Naive thymus-derived CD4-positive, alpha-beta T cell (primary cell): ENCODE measurements around the gene ZIC5. TPM values are rescaled to one million over a fixed set of nuclear protein-coding genes. Genes with fewer than 3 reads are reported as not detected.

Experiments used
- ATAC-seq: fragments of 150-1000 bp; cut with Tn5 transposase; 2 replicates; pipeline ENCODE4 v1.10.0; 2021; ENCODE audit warnings: mild to moderate bottlenecking, moderate library complexity
- CTCF ChIA-PET: fragments of 350-600 bp; sonication (Branson Sonifier 250); formaldehyde crosslinking; loops from one replicate; lab custom pipeline; 2021; ENCODE audit warnings: antibody characterized with exemption; lab: Charles Lee
- POLR2A ChIA-PET: fragments of 350-600 bp; sonication (Branson Sonifier 250); formaldehyde crosslinking; loops from one replicate; lab custom pipeline; 2021; ENCODE audit warnings: antibody characterized with exemption, inconsistent platforms; lab: Charles Lee
- DNase-seq, 9 donors: peaks; one replicate each; pipeline versions ENCODE4 v3.0.0 to v3.0.0-alpha.2; 2020 to 2022; ENCODE audit warnings: mixed read lengths in 1 of 9
- H3K27ac ChIP-seq: one replicate; pipeline ENCODE4 v1.7.0; 2013; ENCODE audit warnings: mild to moderate bottlenecking, low read depth, low read length, moderate library complexity
- H3K27me3 ChIP-seq, 2 donors: one replicate each; pipeline ENCODE4 v1.7.0; 2013; ENCODE audit warnings: low read length in 2 of 2, mild to moderate bottlenecking in 2 of 2, moderate library complexity in 2 of 2; ENCODE audit not compliant: control insufficient read depth in 2 of 2, insufficient read depth in 2 of 2
- H3K36me3 ChIP-seq, 3 experiments: 1 replicate in 2 of 3; 2 replicates in 1 of 3; pipeline ENCODE4 v1.7.0; 2013; ENCODE audit warnings: low read length in 3 of 3, mild to moderate bottlenecking in 3 of 3, moderate library complexity in 1 of 3; ENCODE audit not compliant: insufficient read depth in 3 of 3, control insufficient read depth in 2 of 3
- H3K4me1 ChIP-seq, 2 donors: one replicate each; pipeline ENCODE4 v1.7.0; 2013; ENCODE audit warnings: low read length in 2 of 2, mild to moderate bottlenecking in 2 of 2, moderate library complexity in 1 of 2; ENCODE audit not compliant: control insufficient read depth in 2 of 2, insufficient read depth in 2 of 2
- H3K4me3 ChIP-seq: 2 replicates; pipeline ENCODE4 v1.7.0; 2013; ENCODE audit warnings: mild to moderate bottlenecking, low read length
- H3K9me3 ChIP-seq, 3 experiments: 1 replicate in 2 of 3; 2 replicates in 1 of 3; pipeline ENCODE4 v1.7.0; 2013; ENCODE audit warnings: low read length in 3 of 3; ENCODE audit not compliant: control insufficient read depth in 2 of 3
- H3K27ac Mint-ChIP-seq, 9 donors: one replicate each; pipeline ENCODE4 v1.8.0; 2020 to 2022; ENCODE audit warnings: mixed read lengths in 9 of 9, mild to moderate bottlenecking in 8 of 9, moderate library complexity in 5 of 9, inconsistent platforms in 2 of 9
- H3K27me3 Mint-ChIP-seq, 5 donors: one replicate each; pipeline ENCODE4 v1.8.0; 2021 to 2022; ENCODE audit warnings: mixed read lengths in 5 of 5, mild to moderate bottlenecking in 1 of 5
- H3K36me3 Mint-ChIP-seq, 5 donors: one replicate each; pipeline ENCODE4 v1.8.0; 2020 to 2022; ENCODE audit warnings: mixed read lengths in 5 of 5, mild to moderate bottlenecking in 3 of 5, inconsistent platforms in 1 of 5
- H3K4me1 Mint-ChIP-seq, 7 donors: one replicate each; pipeline ENCODE4 v1.8.0; 2020 to 2022; ENCODE audit warnings: mixed read lengths in 7 of 7, mild to moderate bottlenecking in 3 of 7, inconsistent platforms in 1 of 7
- H3K4me3 Mint-ChIP-seq, 10 donors: one replicate each; pipeline ENCODE4 v1.8.0; 2020 to 2022; ENCODE audit warnings: mild to moderate bottlenecking in 10 of 10, mixed read lengths in 10 of 10, moderate library complexity in 6 of 10, inconsistent platforms in 2 of 10
- H3K9me3 Mint-ChIP-seq, 11 donors: one replicate each; pipeline ENCODE4 v1.8.0; 2020 to 2022; ENCODE audit warnings: mixed read lengths in 11 of 11, mild to moderate bottlenecking in 4 of 11, inconsistent platforms in 1 of 11, moderate library complexity in 1 of 11
- intact Hi-C, 2 donors: fragments of 100-400 bp; cut with micrococcal nuclease; formaldehyde crosslinking; loops; one replicate each; pipeline ENCODE4 v1.15.1; 2023
- polyA plus RNA-seq, 2 donors: library from polyadenylated mRNA; unstranded; fragments of 300-500 nt; fragmentation: Illumina TruSeq; gene quantifications; one replicate each; pipeline ENCODE4 v1.2.3, GENCODE V29; 2021
- total RNA-seq, 6 experiments: library from RNA in 5 of 6; stranded (reverse) in 5 of 6; gene quantifications; 1 replicate in 5 of 6; 2 replicates in 1 of 6; pipeline ENCODE4 v1.2.3 and lab custom pipeline; 2021 to 2026

Gene ZIC5
- total and polyA plus RNA-seq, 7 experiments from 2014 or later: not detected

- H3K4me1 ChIP-seq: peaks cover 8 to 18% of the 10 kb centered on the region in 2 donors
- peaks cover 49 to 69% (median 54%) of the 10 kb centered on the region in 5 donors for H3K27me3 Mint-ChIP-seq
- DNase-seq (peak in 2 of 9 donors; percentile 22 to 32), ATAC-seq (peak; percentile 32)
- no peaks in the 10 kb centered on the region for H3K36me3 ChIP-seq
- H3K4me3 ChIP-seq: no peak overlapping the region
- CTCF ChIA-PET: interaction anchor here (0.5 kb wide), 1 partner anchor 53 kb away, joined by 3 read pairs; no protein-coding TSS in a partner anchor
- peak overlapping the region in 1 of 9 donors; percentile 60 for H3K27ac Mint-ChIP-seq
- POLR2A ChIA-PET: interaction anchor here (1.1 to 1.8 kb wide), 4 partner anchors 11 to 15 kb away, joined by 3 to 8 read pairs (median 4); no protein-coding TSS in a partner anchor
- no peak overlapping the region for H3K27ac ChIP-seq
- H3K9me3 ChIP-seq: peaks cover 0 to 41% (median 6%) of the 10 kb centered on the region in 3 experiments
- intact Hi-C loops: loop anchor here (1.0 to 5.0 kb wide), 3 partner anchors 11 to 484 kb away; no protein-coding TSS in a partner anchor
- H3K27me3 ChIP-seq: peaks cover 24 to 63% of the 10 kb centered on the region in 2 donors
- H3K36me3 Mint-ChIP-seq: peaks cover 0 to 25% (median 2%) of the 10 kb centered on the region in 5 donors
- peak overlapping the region in 8 of 10 donors; percentile 23 to 68 (median 59) for H3K4me3 Mint-ChIP-seq
- H3K9me3 Mint-ChIP-seq: peaks cover 0 to 58% (median 27%) of the 10 kb centered on the region in 11 donors
- H3K4me1 Mint-ChIP-seq: peaks cover 0 to 39% (median 26%) of the 10 kb centered on the region in 7 donors
Observed at GRCh38 chr13:99980824-99981734, 9.5 kb upstream of the ZIC5 start.

GRCh38 chr13:99980201-99980823, 8.7 kb upstream of the ZIC5 start:
- H3K9me3 ChIP-seq: peaks cover 0 to 48% (median 6%) of the 10 kb centered on the region in 3 experiments
- Mint-ChIP-seq H3K27me3 (peaks cover 51 to 71% (median 54%) of the 10 kb centered on the region in 5 donors), H3K9me3 (peaks cover 0 to 60% (median 27%) of the 10 kb centered on the region in 11 donors), H3K4me1 (peaks cover 0 to 35% (median 23%) of the 10 kb centered on the region in 7 donors), H3K36me3 (peaks cover 0 to 22% (median 3%) of the 10 kb centered on the region in 5 donors), H3K27ac (no peak overlapping the region), H3K4me3 (peak overlapping the region in 4 of 10 donors; percentile 42 to 68 (median 59))
- H3K36me3 ChIP-seq: no peaks in the 10 kb centered on the region
- peak; percentile 78 for ATAC-seq
- H3K27me3 ChIP-seq: peaks cover 22 to 66% of the 10 kb centered on the region in 2 donors
- peak in 6 of 9 donors; percentile 44 to 64 (median 55) for DNase-seq
- CTCF ChIA-PET: no interaction called here
- peaks cover 8 to 18% of the 10 kb centered on the region in 2 donors for H3K4me1 ChIP-seq
- H3K4me3 ChIP-seq: no peak overlapping the region
- intact Hi-C loops: loop anchor here (1.0 to 5.0 kb wide), 3 partner anchors 10 to 483 kb away; no protein-coding TSS in a partner anchor
- POLR2A ChIA-PET: interaction anchor here (1.4 to 1.8 kb wide), 2 partner anchors 12 to 14 kb away, joined by 4 to 8 read pairs; no protein-coding TSS in a partner anchor
- H3K27ac ChIP-seq: no peak overlapping the region

- peaks cover 50 to 75% (median 58%) of the 10 kb centered on the region in 5 donors for H3K27me3 Mint-ChIP-seq
- peaks cover 0 to 21% (median 3%) of the 10 kb centered on the region in 5 donors for H3K36me3 Mint-ChIP-seq
- peak overlapping the region in 8 of 10 donors; percentile 12 to 56 (median 42) for H3K4me3 Mint-ChIP-seq
- ATAC-seq: no peak
- DNase-seq: peak in 1 of 9 donors; percentile 33
- peak overlapping the region in 2 of 9 donors; percentile 33 to 67 for H3K27ac Mint-ChIP-seq
- Histone ChIP-seq H3K27me3 (peaks cover 25 to 67% of the 10 kb centered on the region in 2 donors), H3K4me3 (no peak overlapping the region), H3K36me3 (no peaks in the 10 kb centered on the region), H3K27ac (no peak overlapping the region), H3K4me1 (peaks cover 8 to 18% of the 10 kb centered on the region in 2 donors), H3K9me3 (peaks cover 0 to 53% (median 6%) of the 10 kb centered on the region in 3 experiments)
- peaks cover 0 to 66% (median 31%) of the 10 kb centered on the region in 11 donors for H3K9me3 Mint-ChIP-seq
- peaks cover 0 to 33% (median 22%) of the 10 kb centered on the region in 7 donors for H3K4me1 Mint-ChIP-seq
- intact Hi-C loops: loop anchor here (1.0 to 10.0 kb wide), 5 partner anchors 9 to 698 kb away; partner anchors contain the start of gene GGACT (in 1 of the 2)
- ChIA-PET POLR2A (interaction anchor here (0.8 to 1.4 kb wide), 2 partner anchors 9 to 14 kb away, joined by 3 to 4 read pairs; no protein-coding TSS in a partner anchor), CTCF (no interaction called here)
Observed at GRCh38 chr13:99979453-99980200, 8.1 kb upstream of the ZIC5 start.

GRCh38 chr13:99978799-99979452, 7.4 kb upstream of the ZIC5 start:
- Mint-ChIP-seq H3K4me3 (peak overlapping the region in 8 of 10 donors; percentile 1 to 72 (median 32)), H3K4me1 (peaks cover 0 to 26% (median 18%) of the 10 kb centered on the region in 7 donors), H3K27ac (peak overlapping the region in 8 of 9 donors; percentile 11 to 71 (median 62)), H3K36me3 (peaks cover 0 to 18% (median 0%) of the 10 kb centered on the region in 5 donors), H3K9me3 (peaks cover 0 to 66% (median 31%) of the 10 kb centered on the region in 11 donors), H3K27me3 (peaks cover 50 to 75% (median 58%) of the 10 kb centered on the region in 5 donors)
- Histone ChIP-seq H3K36me3 (no peaks in the 10 kb centered on the region), H3K4me1 (peaks cover 8 to 18% of the 10 kb centered on the region in 2 donors), H3K4me3 (no peak overlapping the region), H3K27ac (no peak overlapping the region), H3K9me3 (peaks cover 0 to 52% (median 4%) of the 10 kb centered on the region in 3 experiments), H3K27me3 (peaks cover 28 to 67% of the 10 kb centered on the region in 2 donors)
- POLR2A ChIA-PET: interaction anchor here (0.8 to 0.9 kb wide), 2 partner anchors 8 to 16 kb away, joined by 3 to 4 read pairs; no protein-coding TSS in a partner anchor
- intact Hi-C loops: loop anchor here in 1 of 2 donors (5.0 to 10.0 kb wide), 2 partner anchors 606 to 698 kb away; partner anchors contain the start of gene GGACT
- DNase-seq (peak in 1 of 9 donors; percentile 14), ATAC-seq (no peak)
- CTCF ChIA-PET: no interaction called here
